AG10803 (cell line): ENCODE results near the gene SLC6A1.

Experiments used
- DNase-seq: peaks from one replicate; pipeline ENCODE4 v3.0.0; 2010; ENCODE audit warnings: low read depth
- H3K4me3 ChIP-seq: 2 replicates; pipeline ENCODE4 v1.5.1; 2011; ENCODE audit warnings: mild to moderate bottlenecking, low read length, control low read depth
- CTCF ChIP-seq: conservative IDR thresholded peaks from 2 replicates; pipeline ENCODE4 v1.5.1; 2011; ENCODE audit warnings: mild to moderate bottlenecking, low read length, control low read depth, inconsistent platforms

The SLC6A1 gene

GRCh38 chr3:10970306-10970960 is 22.1 kb upstream of the SLC6A1 start:
- no peak overlapping the region for H3K4me3 ChIP-seq
- DNase-seq = no peak
- no peak for TF ChIP-seq CTCF

- no peak for TF ChIP-seq CTCF
- no peak for DNase-seq
- no peak overlapping the region for H3K4me3 ChIP-seq
These were observed 20.3 kb upstream of the SLC6A1 start for GRCh38 chr3:10972072-10972782.

- TF ChIP-seq CTCF = no peak
- no peak for DNase-seq
- no peak overlapping the region for H3K4me3 ChIP-seq
These were observed 19.4 kb upstream of the SLC6A1 start for GRCh38 chr3:10973046-10973595.

- no peak for DNase-seq
- TF ChIP-seq CTCF = no peak
- H3K4me3 ChIP-seq = no peak overlapping the region
These were observed 18.4 kb upstream of the SLC6A1 start for GRCh38 chr3:10974131-10974530.

GRCh38 chr3:10974746-10975375 is 17.7 kb upstream of the SLC6A1 start:
- H3K4me3 ChIP-seq = no peak overlapping the region
- TF ChIP-seq CTCF = no peak

GRCh38 chr3:10975695-10976234 is 16.8 kb upstream of the SLC6A1 start:
- no peak for DNase-seq
- no peak for TF ChIP-seq CTCF
- H3K4me3 ChIP-seq = no peak overlapping the region

More at GRCh38 chr3:10974746-10975375, 17.7 kb upstream of the SLC6A1 start:
- DNase-seq = no peak
